ENCODE data around the gene CNOT1. TPM values are rescaled to one million over a fixed set of nuclear protein-coding genes. Genes with fewer than 3 reads are reported as not detected.

CNOT1 gene
- total and polyA plus RNA-seq, 2 of the 4 experiments (the other 2 are of a cell fraction) = 85.5 to 357 TPM

- no peak overlapping the region for H2BK15ac ChIP-seq (ENCODE audit: low read depth, low read length)
- no peak overlapping the region for H3K4me3 ChIP-seq (ENCODE audit: insufficient read depth, low read depth, low read length)
- H4K8ac ChIP-seq (ENCODE audit: low read depth in 2 of 2, low read length in 2 of 2) = no peak overlapping the region
- H2BK120ac ChIP-seq (ENCODE audit: low read depth, low read length) = no peak overlapping the region
- no peak overlapping the region for H4K5ac ChIP-seq (ENCODE audit: low read depth, low read length)
- H2BK5ac ChIP-seq (ENCODE audit: low read depth, low read length, poor library complexity, severe bottlenecking) = no peak overlapping the region
- no peak overlapping the region for H3K27ac ChIP-seq (ENCODE audit: insufficient read depth, low read length)
- TF ChIP-seq FOS (IDR thresholded peaks at IDR 0.05; ENCODE audit: low read depth, low read length) = no peak
- no peak for TF ChIP-seq RFX5 (IDR thresholded peaks at IDR 0.05; ENCODE audit: low read depth, low read length)
- TF ChIP-seq CEBPB (IDR thresholded peaks at IDR 0.05; ENCODE audit: low read depth, low read length) = no peak
- no peak for TF ChIP-seq RAD21 (IDR thresholded peaks at IDR 0.05; ENCODE audit: low read length)
- TF ChIP-seq POLR2A (IDR thresholded peaks at IDR 0.05; ENCODE audit: low read depth, low read length) = no peak
- no peak for TF ChIP-seq RCOR1 (IDR thresholded peaks at IDR 0.05; ENCODE audit: insufficient replicate concordance, low read length)
- no peak for TF ChIP-seq NFE2L2 (IDR thresholded peaks at IDR 0.05; ENCODE audit: low read depth, low read length)
- no peak for TF ChIP-seq USF2 (IDR thresholded peaks at IDR 0.05; ENCODE audit: low read depth, low read length)
- no peak overlapping the region for H3K9ac ChIP-seq (ENCODE audit: low read depth, low read length)
- H3K4me2 ChIP-seq (ENCODE audit: low read depth, low read length) = no peak overlapping the region
- no peak overlapping the region for H4K91ac ChIP-seq (ENCODE audit: insufficient read depth, low read depth, low read length)
- H3K4ac ChIP-seq (ENCODE audit: low read depth, low read length) = no peak overlapping the region
- no peak for DNase-seq
- no peak overlapping the region for H3K14ac ChIP-seq (replicated peaks; ENCODE audit: low read depth, low read length)
- in situ Hi-C loops (cut with MboI; ENCODE audit: low sequenced_read_pairs) (no loop called here), dilution Hi-C loops (cut with HindIII; ENCODE audit: low sequenced_read_pairs, unreplicated experiment) (no loop called here), intact Hi-C loops (cut with micrococcal nuclease) (no loop called here)
- CTCF ChIA-PET = interaction anchor here (1.4 kb wide), 1 partner anchor 119 kb away, joined by 3 read pairs; no protein-coding TSS in a partner anchor
- H4K20me1 ChIP-seq (ENCODE audit: insufficient read depth, low read length) = no peaks in the 10 kb centered on the region; the same call in 1 of the 2 replicates
- no peak overlapping the region for H3K56ac ChIP-seq (ENCODE audit: extremely low read depth, insufficient read depth, low read length)
- ATAC-seq (ENCODE audit: low read depth) = no peak
- POLR2A ChIA-PET (ENCODE audit: unreplicated experiment) = no interaction called here
- no peak overlapping the region for H2BK20ac ChIP-seq (ENCODE audit: low read depth, low read length)
- H2AFZ ChIP-seq (replicated peaks; ENCODE audit: low read length, poor library complexity) = no peak overlapping the region
- no peaks in the 10 kb centered on the region for H3K9me3 ChIP-seq (ENCODE audit: control insufficient read depth, insufficient read depth, low read length)
- 100% methylated on average over 1 of the region's 1 CpG; no CpG with 5 or more reads in 1 of the 2 experiments for WGBS, 2 experiments (ENCODE audit: extremely low coverage in 2 of 2, insufficient read length in 1 of 2)
- H3K23ac ChIP-seq (ENCODE audit: low read depth, low read length) = no peak overlapping the region
- no TSS peak for BruUV-seq (replicated peaks)
- no peak overlapping the region for H3K18ac ChIP-seq (ENCODE audit: low read depth, low read length)
- no peak overlapping the region for H2AK9ac ChIP-seq (replicated peaks; ENCODE audit: low read depth, low read length, poor library complexity)
- H3K9me1 ChIP-seq (ENCODE audit: insufficient read depth, low read length) = no peaks in the 10 kb centered on the region; the same call in 1 of the 2 replicates
- no peaks in the 10 kb centered on the region for H3K4me1 ChIP-seq (ENCODE audit: control insufficient read depth, insufficient read depth, low read length)
- H2AK5ac ChIP-seq (ENCODE audit: low read depth, low read length) = no peak overlapping the region
- no peaks in the 10 kb centered on the region for H3K27me3 ChIP-seq (ENCODE audit: control insufficient read depth, insufficient read depth, low read length)
- peaks cover 19 to 22% of the 10 kb centered on the region in 2 experiments; a peak in 3 of 4 replicates for H3K79me1 ChIP-seq (ENCODE audit: low read depth in 1 of 2, low read length in 2 of 2)
- H3K36me3 ChIP-seq (ENCODE audit: control insufficient read depth, insufficient read depth, low read length) = peaks cover 67% of the 10 kb centered on the region
Observed at GRCh38 chr16:58542291-58542690, 87.3 kb downstream of the CNOT1 start.

Data from IMR-90 (cell line).